ENCODE measurements around the gene GRAP. TPM values are rescaled to one million over a fixed set of nuclear protein-coding genes. Genes with fewer than 3 reads are reported as not detected.

Gene GRAP
- total and polyA plus RNA-seq, 2 donors (not counting 3 experiments of a cell fraction or from before 2014, with no cell fraction given): 32.1 to 43.6 TPM

DNA sequence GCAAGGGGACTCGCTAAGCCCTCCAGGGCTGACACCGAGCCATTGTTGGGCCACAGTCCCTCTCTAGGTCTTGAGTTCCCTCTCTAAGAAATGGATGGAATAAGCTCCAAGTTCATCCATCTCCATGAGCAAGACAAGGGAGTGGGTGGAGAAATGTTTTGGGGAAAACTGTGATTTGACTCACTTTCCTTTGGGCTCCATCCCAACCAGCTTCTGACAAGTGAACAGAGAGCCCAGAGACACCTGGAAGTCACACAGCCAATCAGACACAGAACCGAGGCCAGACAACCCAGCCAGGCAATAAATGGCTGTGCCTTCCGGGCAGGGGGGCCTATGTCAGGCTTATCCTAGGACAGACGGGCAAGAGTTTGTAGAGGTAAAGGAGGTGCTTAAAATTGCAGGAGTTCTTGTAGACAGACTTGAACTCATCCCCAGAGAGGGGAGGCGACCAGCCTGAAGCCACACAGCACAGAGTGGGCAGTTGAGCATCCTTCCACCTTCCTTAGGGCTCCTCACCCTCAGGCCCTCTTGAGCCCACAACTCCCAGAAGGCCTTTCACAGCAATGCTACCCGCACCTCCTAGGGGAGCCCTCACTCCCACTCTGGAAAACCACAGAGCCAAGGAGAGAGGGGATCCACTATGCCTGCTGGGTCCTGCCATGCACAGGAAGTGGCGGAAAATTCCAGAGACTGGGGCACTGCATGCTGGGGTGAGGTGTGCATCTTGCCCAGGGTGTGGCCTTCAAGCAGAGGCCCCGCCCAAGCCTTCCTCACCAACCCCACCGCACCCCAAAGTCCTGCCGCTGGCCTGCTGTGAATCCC, 32.7 kb downstream of the GRAP start:
- Histone ChIP-seq H3K4me1 (ENCODE audit: control insufficient read depth, extremely low read depth, insufficient read depth, low read length) (peaks cover 2% of the 10 kb centered on the region), H3K4me3 (replicated peaks in 1 of 3; ENCODE audit: insufficient read depth in 1 of 3, low read depth in 1 of 3, low read length in 3 of 3) (no peak overlapping the region), H3K4me2 (ENCODE audit: insufficient read depth, low read length) (no peak overlapping the region), H2AFZ (ENCODE audit: low read depth, low read length) (no peak overlapping the region), H4K20me1 (replicated peaks; ENCODE audit: control insufficient read depth, extremely low read depth, insufficient read depth, low read length) (no peaks in the 10 kb centered on the region), H3K27ac (ENCODE audit: insufficient read depth, low read depth, low read length) (no peak overlapping the region), H3K36me3 (ENCODE audit: control insufficient read depth in 2 of 2, extremely low read depth in 1 of 2, insufficient read depth in 2 of 2, low read length in 2 of 2) (no peaks in the 10 kb centered on the region), H3K9ac (replicated peaks; ENCODE audit: extremely low read depth, insufficient read depth, low read length) (no peak overlapping the region), H3K9me1 (replicated peaks; ENCODE audit: control insufficient read depth, extremely low read depth, insufficient read depth, low read length) (no peaks in the 10 kb centered on the region), H3K9me3 (replicated peaks; ENCODE audit: control insufficient read depth, insufficient read depth, low read length) (no peaks in the 10 kb centered on the region), H3K79me2 (ENCODE audit: control insufficient read depth, insufficient read depth, low read length) (no peaks in the 10 kb centered on the region), H3K27me3 (ENCODE audit: control insufficient read depth in 2 of 2, insufficient read depth in 2 of 2, low read length in 2 of 2) (no peaks in the 10 kb centered on the region)
- POLR2A ChIA-PET: no interaction called here
- FAIRE-seq (no peak), DNase-seq (ENCODE audit: low read depth, low spot score) (no peak)
- TF ChIP-seq POLR2AphosphoS5 (IDR thresholded peaks at IDR 0.05; ENCODE audit: insufficient read depth, low read depth, low read length) (no peak), EZH2 (IDR thresholded peaks at IDR 0.05; ENCODE audit: borderline replicate concordance, low read depth, low read length, severe bottlenecking) (no peak), FOS (IDR thresholded peaks at IDR 0.05; ENCODE audit: borderline replicate concordance, insufficient read depth, low read length) (no peak)
- CTCF ChIA-PET: interaction anchor here (0.6 to 1.8 kb wide), 2 partner anchors 53 kb away, joined by 3 to 8 read pairs; no protein-coding TSS in a partner anchor
- BruUV-seq (replicated peaks): no TSS peak
- dilution Hi-C loops (cut with MboI; ENCODE audit: extremely low pct_ligation_motif_present, low sequenced_read_pairs) (no loop called here), intact Hi-C loops (cut with micrococcal nuclease) (no loop called here)

GRCh38 chr17:19013226-19013625, 33.5 kb downstream of the GRAP start:
- no peaks in the 10 kb centered on the region for H3K79me2 ChIP-seq (ENCODE audit: control insufficient read depth, insufficient read depth, low read length)
- TF ChIP-seq, protein P1, sequence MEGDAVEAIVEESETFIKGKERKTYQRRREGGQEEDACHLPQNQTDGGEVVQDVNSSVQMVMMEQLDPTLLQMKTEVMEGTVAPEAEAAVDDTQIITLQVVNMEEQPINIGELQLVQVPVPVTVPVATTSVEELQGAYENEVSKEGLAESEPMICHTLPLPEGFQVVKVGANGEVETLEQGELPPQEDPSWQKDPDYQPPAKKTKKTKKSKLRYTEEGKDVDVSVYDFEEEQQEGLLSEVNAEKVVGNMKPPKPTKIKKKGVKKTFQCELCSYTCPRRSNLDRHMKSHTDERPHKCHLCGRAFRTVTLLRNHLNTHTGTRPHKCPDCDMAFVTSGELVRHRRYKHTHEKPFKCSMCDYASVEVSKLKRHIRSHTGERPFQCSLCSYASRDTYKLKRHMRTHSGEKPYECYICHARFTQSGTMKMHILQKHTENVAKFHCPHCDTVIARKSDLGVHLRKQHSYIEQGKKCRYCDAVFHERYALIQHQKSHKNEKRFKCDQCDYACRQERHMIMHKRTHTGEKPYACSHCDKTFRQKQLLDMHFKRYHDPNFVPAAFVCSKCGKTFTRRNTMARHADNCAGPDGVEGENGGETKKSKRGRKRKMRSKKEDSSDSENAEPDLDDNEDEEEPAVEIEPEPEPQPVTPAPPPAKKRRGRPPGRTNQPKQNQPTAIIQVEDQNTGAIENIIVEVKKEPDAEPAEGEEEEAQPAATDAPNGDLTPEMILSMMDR (IDR thresholded peaks at IDR 0.05; ENCODE audit: extremely low read depth in 1 of 2, insufficient read depth in 1 of 2, low read depth in 1 of 2, low read length in 2 of 2): no peak
- TF ChIP-seq GATA2 (IDR thresholded peaks at IDR 0.05; ENCODE audit: insufficient read depth, insufficient read length, low read depth, low read length): no peak
- no peak for TF ChIP-seq MYC (IDR thresholded peaks at IDR 0.05; ENCODE audit: low read depth, low read length)
- TF ChIP-seq POLR2AphosphoS5 (IDR thresholded peaks at IDR 0.05; ENCODE audit: insufficient read depth, low read depth, low read length): no peak
- no peak for TF ChIP-seq EZH2 (IDR thresholded peaks at IDR 0.05; ENCODE audit: borderline replicate concordance, low read depth, low read length, severe bottlenecking)
- TF ChIP-seq FOS (IDR thresholded peaks at IDR 0.05; ENCODE audit: borderline replicate concordance, insufficient read depth, low read length): no peak
- TF ChIP-seq JUN (IDR thresholded peaks at IDR 0.05; ENCODE audit: borderline replicate concordance, insufficient read depth, insufficient read length, low read depth): no peak
- TF ChIP-seq POLR2A (IDR thresholded peaks at IDR 0.05; ENCODE audit: low read depth, low read length): no peak
- TF ChIP-seq MAX (IDR thresholded peaks at IDR 0.05; ENCODE audit: insufficient read depth, insufficient read length): no peak
- no peaks in the 10 kb centered on the region for H3K27me3 ChIP-seq (ENCODE audit: control insufficient read depth in 2 of 2, insufficient read depth in 2 of 2, low read length in 2 of 2)
- POLR2A ChIA-PET: no interaction called here
- FAIRE-seq (no peak), DNase-seq (ENCODE audit: low read depth, low spot score) (no peak)
- dilution Hi-C loops (cut with MboI; ENCODE audit: extremely low pct_ligation_motif_present, low sequenced_read_pairs) (no loop called here), intact Hi-C loops (cut with micrococcal nuclease) (no loop called here)
- H2AFZ ChIP-seq (ENCODE audit: low read depth, low read length): no peak overlapping the region
- H3K4me2 ChIP-seq (ENCODE audit: insufficient read depth, low read length): no peak overlapping the region
- no peak overlapping the region for H3K27ac ChIP-seq (ENCODE audit: insufficient read depth, low read depth, low read length)
- no peaks in the 10 kb centered on the region for H4K20me1 ChIP-seq (replicated peaks; ENCODE audit: control insufficient read depth, extremely low read depth, insufficient read depth, low read length)
- CTCF ChIA-PET: interaction anchor here (0.6 to 2.7 kb wide), 3 partner anchors 13 to 52 kb away, joined by 3 to 8 read pairs (median 4); no protein-coding TSS in a partner anchor
- no peaks in the 10 kb centered on the region for H3K36me3 ChIP-seq (ENCODE audit: control insufficient read depth in 2 of 2, extremely low read depth in 1 of 2, insufficient read depth in 2 of 2, low read length in 2 of 2)
- H3K4me3 ChIP-seq (replicated peaks in 1 of 3; ENCODE audit: insufficient read depth in 1 of 3, low read depth in 1 of 3, low read length in 3 of 3): no peak overlapping the region
- BruUV-seq (replicated peaks): no TSS peak
- no peaks in the 10 kb centered on the region for H3K9me3 ChIP-seq (replicated peaks; ENCODE audit: control insufficient read depth, insufficient read depth, low read length)
- H3K4me1 ChIP-seq (ENCODE audit: control insufficient read depth, extremely low read depth, insufficient read depth, low read length): peaks cover 2% of the 10 kb centered on the region
- no peaks in the 10 kb centered on the region for H3K9me1 ChIP-seq (replicated peaks; ENCODE audit: control insufficient read depth, extremely low read depth, insufficient read depth, low read length)
- H3K9ac ChIP-seq (replicated peaks; ENCODE audit: extremely low read depth, insufficient read depth, low read length): no peak overlapping the region
